Sigmoid colon (tissue), 7 donors: ENCODE measurements around the gene PA2G4. TPM values are rescaled to one million over a fixed set of nuclear protein-coding genes. Genes with fewer than 3 reads are reported as not detected.

Experiments used
- DNase-seq: peaks from one replicate; pipeline ENCODE4 v3.0.0-alpha.2; 2019
- H3K27ac ChIP-seq, 4 donors: fragments of 200-600 bp; sonication (generic); one replicate each; pipeline ENCODE4 v1.5.1; 2016 to 2019; ENCODE audit warnings: mild to moderate bottlenecking in 1 of 4
- H3K27me3 ChIP-seq, 3 donors: fragments of 200-600 bp; sonication (generic); one replicate each; pipeline ENCODE4 v1.5.1; 2019; ENCODE audit warnings: mild to moderate bottlenecking in 1 of 3
- H3K36me3 ChIP-seq, 4 donors: fragments of 200-600 bp; sonication (generic); one replicate each; pipeline ENCODE4 v1.5.1; 2016 to 2019
- H3K4me1 ChIP-seq, 4 donors: fragments of 200-600 bp; sonication (generic); one replicate each; pipeline ENCODE4 v1.5.1; 2017 to 2019
- H3K4me3 ChIP-seq, 4 donors: fragments of 200-600 bp; sonication (generic); one replicate each; pipeline ENCODE4 v1.5.1; 2017 to 2019; ENCODE audit warnings: mild to moderate bottlenecking in 2 of 4, moderate library complexity in 1 of 4
- H3K9me3 ChIP-seq, 4 donors: fragments of 200-600 bp in 3 of 4; sonication (generic) in 3 of 4; one replicate each; pipeline versions ENCODE4 v1.5.1 to v1.6.1; 2013 to 2019
- CTCF ChIP-seq, 4 experiments: fragments of 450-650 bp in 3 of 4; fragments of 200-600 bp in 1 of 4; IDR thresholded peaks; one replicate each; pipeline ENCODE4 v1.5.1; 2016 to 2019; ENCODE audit warnings: antibody characterized with exemption in 4 of 4, mild to moderate bottlenecking in 3 of 4, moderate library complexity in 2 of 4
- EP300 ChIP-seq, 4 donors: sonication (generic); formaldehyde crosslinking; IDR thresholded peaks; one replicate each; pipeline ENCODE4 v1.6.1; 2017; ENCODE audit warnings: antibody characterized with exemption in 4 of 4
- POLR2A ChIP-seq, 2 donors: fragments of 450-650 bp; IDR thresholded peaks; one replicate each; pipeline ENCODE4 v1.6.1; 2016; ENCODE audit warnings: antibody characterized with exemption in 2 of 2, mild to moderate bottlenecking in 2 of 2, moderate library complexity in 2 of 2
- POLR2AphosphoS5 ChIP-seq, 4 donors: sonication (generic); formaldehyde crosslinking; IDR thresholded peaks; one replicate each; pipeline ENCODE4 v1.6.1; 2017; ENCODE audit warnings: antibody characterized with exemption in 4 of 4
- WGBS, 2 donors: extraction: QIAGEN DNeasy Blood & Tissue Kit; methylation state at CpG; one replicate each; pipeline ENCODE4 v1.1.7; 2013; 5-methylcytosine and 5-hydroxymethylcytosine counted together
- intact Hi-C: fragments of 100-400 bp; cut with DNase I; formaldehyde crosslinking; loops from one replicate; pipeline ENCODE4 v1.15.1; 2023
- polyA plus RNA-seq, 3 donors: library from polyadenylated mRNA; stranded (reverse); fragments of 200-250 nt; gene quantifications; one replicate each; pipeline ENCODE4 v1.2.3, GENCODE V29; 2013
- total RNA-seq, 4 donors: library from RNA; depleted of rRNA; stranded (reverse); fragments of >200 nt; gene quantifications; one replicate each; pipeline ENCODE4 v1.1.0, GENCODE V29; 2016
- donor health status: healthy with polysubstance abuse.
- donor health status: Bipolar disorder and iron deficiency.
- donor health status: healthy.

Gene PA2G4
- total and polyA plus RNA-seq, 7 donors, result 52.9 to 157 (median 106) TPM

- no peak for DNase-seq
- peak overlapping the region; percentile 67 to 91 (median 78) for H3K4me3 ChIP-seq
- intact Hi-C loops, result loop anchor here (1.0 to 5.0 kb wide), 3 partner anchors 24 to 106 kb away; partner anchors contain the start of gene SUOX
- 1 to 2% methylated on average over 8 of the region's 8 CpGs for whole genome bisulfite sequencing, 2 donors
- H3K36me3 ChIP-seq, result peaks cover 9 to 23% (median 17%) of the 10 kb centered on the region in 4 donors
- no peaks in the 10 kb centered on the region for H3K9me3 ChIP-seq
- TF ChIP-seq POLR2A (IDR thresholded peaks at IDR 0.05), result no peak
- TF ChIP-seq CTCF (IDR thresholded peaks at IDR 0.05), result no peak
- no peak for TF ChIP-seq EP300 (IDR thresholded peaks at IDR 0.05)
- no peak for TF ChIP-seq POLR2AphosphoS5 (IDR thresholded peaks at IDR 0.05)
- H3K27me3 ChIP-seq, result no peaks in the 10 kb centered on the region
- H3K4me1 ChIP-seq, result peaks cover 0 to 27% (median 21%) of the 10 kb centered on the region in 4 donors
- peak overlapping the region; percentile 84 to 93 (median 86) for H3K27ac ChIP-seq
Measured at GRCh38 chr12:56103823-56104108, 593 bp upstream of the PA2G4 start.

- WGBS, 2 donors, result 0 to 1% methylated on average over 40 of the region's 40 CpGs
- TF ChIP-seq POLR2A (IDR thresholded peaks at IDR 0.05), result no peak
- TF ChIP-seq CTCF (IDR thresholded peaks at IDR 0.05), result no peak
- no peak for TF ChIP-seq POLR2AphosphoS5 (IDR thresholded peaks at IDR 0.05)
- no peak for TF ChIP-seq EP300 (IDR thresholded peaks at IDR 0.05)
- Histone ChIP-seq H3K4me1 (peaks cover 0 to 27% (median 21%) of the 10 kb centered on the region in 4 donors), H3K27ac (peak overlapping the region; percentile 84 to 93 (median 86)), H3K36me3 (peaks cover 22 to 35% (median 25%) of the 10 kb centered on the region in 4 donors), H3K9me3 (no peaks in the 10 kb centered on the region), H3K27me3 (no peaks in the 10 kb centered on the region), H3K4me3 (peak overlapping the region; percentile 67 to 91 (median 78))
- intact Hi-C loops, result loop anchor here (1.0 to 5.0 kb wide), 3 partner anchors 26 to 108 kb away; partner anchors contain the start of gene SUOX
- no peak for DNase-seq
Measured at GRCh38 chr12:56104815-56105608, 653 bp downstream of the PA2G4 start.

GRCh38 chr12:56105609-56105902 lies 1.2 kb downstream of the PA2G4 start:
- Histone ChIP-seq H3K4me1 (peaks cover 0 to 27% (median 21%) of the 10 kb centered on the region in 4 donors), H3K27ac (peak overlapping the region in 2 of 4 donors; percentile 84 to 86), H3K27me3 (no peaks in the 10 kb centered on the region), H3K9me3 (no peaks in the 10 kb centered on the region), H3K4me3 (peak overlapping the region; percentile 67 to 91 (median 78)), H3K36me3 (peaks cover 27 to 41% (median 31%) of the 10 kb centered on the region in 4 donors)
- intact Hi-C loops, result no loop called here
- DNase-seq, result no peak
- WGBS, 2 donors, result 11 to 24% methylated on average over 2 of the region's 2 CpGs
- TF ChIP-seq POLR2AphosphoS5 (IDR thresholded peaks at IDR 0.05) (no peak), POLR2A (IDR thresholded peaks at IDR 0.05) (no peak), EP300 (IDR thresholded peaks at IDR 0.05) (no peak), CTCF (IDR thresholded peaks at IDR 0.05) (no peak)

- no peak overlapping the region for H3K27ac ChIP-seq
- intact Hi-C loops, result no loop called here
- H3K4me1 ChIP-seq, result peaks cover 0 to 27% (median 21%) of the 10 kb centered on the region in 4 donors
- peaks cover 36 to 57% (median 48%) of the 10 kb centered on the region in 4 donors for H3K36me3 ChIP-seq
- TF ChIP-seq EP300 (IDR thresholded peaks at IDR 0.05), result no peak
- no peak for TF ChIP-seq POLR2AphosphoS5 (IDR thresholded peaks at IDR 0.05)
- no peak for TF ChIP-seq POLR2A (IDR thresholded peaks at IDR 0.05)
- TF ChIP-seq CTCF (IDR thresholded peaks at IDR 0.05), result no peak
- no peak overlapping the region for H3K4me3 ChIP-seq
- no peaks in the 10 kb centered on the region for H3K27me3 ChIP-seq
- no peak for DNase-seq
- 95 to 96% methylated on average over 3 of the region's 3 CpGs for WGBS, 2 donors
- H3K9me3 ChIP-seq, result no peaks in the 10 kb centered on the region
Measured at GRCh38 chr12:56107242-56107641, 2.9 kb downstream of the PA2G4 start.
